Measurements from ENCODE around the gene KCNJ6. TPM values are rescaled to one million over a fixed set of nuclear protein-coding genes. Genes with fewer than 3 reads are reported as not detected.

The KCNJ6 gene
- total RNA-seq, 1 experiment from 2014 or later: not detected

DNA sequence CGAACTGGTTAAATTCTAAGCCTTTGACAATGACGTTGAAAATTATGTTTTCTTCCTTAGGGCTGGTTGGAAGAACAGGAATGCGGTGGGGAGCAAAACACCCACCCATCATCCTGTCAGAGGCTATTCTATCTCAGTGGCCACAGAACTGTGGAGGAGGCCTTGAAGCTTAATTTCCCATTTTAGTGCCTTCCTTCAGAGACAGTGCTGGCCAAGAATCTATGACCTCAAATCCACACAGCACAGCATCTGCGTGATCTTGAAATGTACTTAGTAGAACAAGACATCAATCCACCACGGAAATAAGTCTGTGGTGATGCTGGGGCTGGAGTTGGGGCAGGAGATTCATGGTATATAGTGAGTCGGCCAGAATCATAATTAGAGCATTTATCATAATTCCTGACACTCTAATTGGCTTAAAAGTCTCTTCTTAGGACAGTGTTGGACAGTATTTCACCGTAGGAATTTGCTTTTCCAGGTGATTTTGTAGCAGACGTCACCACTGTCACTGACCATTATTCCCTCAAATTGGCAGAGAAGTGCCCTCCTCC lies 113.1 kb downstream of the KCNJ6 start:
- no TSS peak for BruUV-seq (replicated peaks)
- no peak overlapping the region for H3K4me3 ChIP-seq (ENCODE audit: low read depth, low read length, poor library complexity, severe bottlenecking)
- H3K9me3 ChIP-seq (ENCODE audit: low read depth, low read length, poor library complexity, severe bottlenecking): no peaks in the 10 kb centered on the region
- peaks cover 87% of the 10 kb centered on the region for H3K27me3 ChIP-seq (replicated peaks; ENCODE audit: insufficient read depth, low read depth, low read length, poor library complexity)
- no peak overlapping the region for H3K27ac ChIP-seq (ENCODE audit: low read depth, low read length, poor library complexity, severe bottlenecking)
- ChIA-PET POLR2A (ENCODE audit: low non-redundant PET) (no interaction called here), CTCF (no interaction called here)
- no peaks in the 10 kb centered on the region for H3K36me3 ChIP-seq (ENCODE audit: insufficient read depth, low read length, poor library complexity, severe bottlenecking)
- TF ChIP-seq, protein P1, sequence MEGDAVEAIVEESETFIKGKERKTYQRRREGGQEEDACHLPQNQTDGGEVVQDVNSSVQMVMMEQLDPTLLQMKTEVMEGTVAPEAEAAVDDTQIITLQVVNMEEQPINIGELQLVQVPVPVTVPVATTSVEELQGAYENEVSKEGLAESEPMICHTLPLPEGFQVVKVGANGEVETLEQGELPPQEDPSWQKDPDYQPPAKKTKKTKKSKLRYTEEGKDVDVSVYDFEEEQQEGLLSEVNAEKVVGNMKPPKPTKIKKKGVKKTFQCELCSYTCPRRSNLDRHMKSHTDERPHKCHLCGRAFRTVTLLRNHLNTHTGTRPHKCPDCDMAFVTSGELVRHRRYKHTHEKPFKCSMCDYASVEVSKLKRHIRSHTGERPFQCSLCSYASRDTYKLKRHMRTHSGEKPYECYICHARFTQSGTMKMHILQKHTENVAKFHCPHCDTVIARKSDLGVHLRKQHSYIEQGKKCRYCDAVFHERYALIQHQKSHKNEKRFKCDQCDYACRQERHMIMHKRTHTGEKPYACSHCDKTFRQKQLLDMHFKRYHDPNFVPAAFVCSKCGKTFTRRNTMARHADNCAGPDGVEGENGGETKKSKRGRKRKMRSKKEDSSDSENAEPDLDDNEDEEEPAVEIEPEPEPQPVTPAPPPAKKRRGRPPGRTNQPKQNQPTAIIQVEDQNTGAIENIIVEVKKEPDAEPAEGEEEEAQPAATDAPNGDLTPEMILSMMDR (conservative IDR thresholded peaks at IDR 0.05; ENCODE audit: low read depth, low read length): no peak
- TF ChIP-seq EZH2 (IDR thresholded peaks at IDR 0.05; ENCODE audit: borderline replicate concordance, low read depth, low read length, poor library complexity, severe bottlenecking): no peak
- DNase-seq (ENCODE audit: low spot score): no peak
- intact Hi-C loops (cut with micrococcal nuclease; ENCODE audit: unreplicated experiment): no loop called here
- no peaks in the 10 kb centered on the region for H3K4me1 ChIP-seq (ENCODE audit: insufficient read depth, low read length, poor library complexity, severe bottlenecking)

DNA sequence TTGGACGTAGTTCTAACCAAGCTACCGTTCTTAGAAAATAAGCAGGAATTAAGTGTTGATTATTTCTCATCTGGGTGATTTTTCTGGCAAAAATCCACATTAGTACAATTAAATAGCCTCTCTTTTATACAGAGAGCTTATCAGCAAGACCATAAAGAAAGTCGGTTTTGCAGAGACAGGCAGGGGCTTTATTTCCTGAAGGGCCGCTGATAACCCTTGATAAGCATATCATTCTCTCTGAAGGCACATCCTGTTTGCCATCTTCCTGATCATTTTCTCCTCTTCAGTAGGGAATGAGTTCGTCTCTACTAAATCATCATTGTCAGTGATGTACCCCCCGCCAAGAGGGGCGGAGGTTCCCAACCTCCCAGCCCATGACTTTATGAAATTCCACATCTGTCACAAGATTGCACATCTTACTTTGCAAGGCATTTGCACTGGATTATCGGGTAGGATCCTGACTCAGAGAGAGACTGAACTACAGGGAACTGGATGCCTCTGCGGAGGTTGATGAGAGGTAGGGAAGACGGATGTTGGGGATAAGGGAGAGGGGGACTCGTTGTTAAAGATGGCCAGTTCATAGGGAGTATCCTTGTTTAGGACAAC lies 115.7 kb downstream of the KCNJ6 start:
- BruUV-seq (replicated peaks): no TSS peak
- H3K4me1 ChIP-seq (ENCODE audit: insufficient read depth, low read length, poor library complexity, severe bottlenecking): no peaks in the 10 kb centered on the region
- H3K9me3 ChIP-seq (ENCODE audit: low read depth, low read length, poor library complexity, severe bottlenecking): no peaks in the 10 kb centered on the region
- CTCF ChIA-PET: no interaction called here
- no peaks in the 10 kb centered on the region for H3K36me3 ChIP-seq (ENCODE audit: insufficient read depth, low read length, poor library complexity, severe bottlenecking)
- POLR2A ChIA-PET (ENCODE audit: low non-redundant PET): no interaction called here
- H3K27ac ChIP-seq (ENCODE audit: low read depth, low read length, poor library complexity, severe bottlenecking): no peak overlapping the region
- DNase-seq (ENCODE audit: low spot score): no peak
- TF ChIP-seq, protein P1 (conservative IDR thresholded peaks at IDR 0.05; ENCODE audit: low read depth, low read length): no peak
- TF ChIP-seq EZH2 (IDR thresholded peaks at IDR 0.05; ENCODE audit: borderline replicate concordance, low read depth, low read length, poor library complexity, severe bottlenecking): no peak
- no peak overlapping the region for H3K4me3 ChIP-seq (ENCODE audit: low read depth, low read length, poor library complexity, severe bottlenecking)
- peaks cover 78% of the 10 kb centered on the region for H3K27me3 ChIP-seq (replicated peaks; ENCODE audit: insufficient read depth, low read depth, low read length, poor library complexity)
- intact Hi-C loops (cut with micrococcal nuclease; ENCODE audit: unreplicated experiment): no loop called here

DNA sequence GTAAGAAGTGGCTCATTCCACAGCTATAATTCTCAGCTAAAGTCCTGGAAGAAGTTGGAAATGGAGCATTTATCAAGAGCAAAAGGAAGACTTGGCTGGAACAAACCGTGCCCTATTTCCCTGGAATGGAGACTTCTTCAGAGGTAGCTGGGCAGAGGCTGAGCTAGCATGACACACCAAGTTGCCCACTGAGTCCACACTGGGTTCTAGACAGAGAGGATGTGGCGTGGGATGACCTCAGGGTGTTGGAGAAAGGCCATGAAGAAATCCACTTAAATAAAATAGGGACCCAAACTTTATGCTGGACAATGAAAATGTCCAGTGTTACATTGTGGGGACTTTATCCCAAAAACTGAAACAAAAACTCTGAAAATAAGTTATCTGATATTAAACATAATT lies 116.2 kb downstream of the KCNJ6 start:
- POLR2A ChIA-PET (ENCODE audit: low non-redundant PET): no interaction called here

More for the DNA sequence above, 116.2 kb downstream of the KCNJ6 start:
- intact Hi-C loops (cut with micrococcal nuclease; ENCODE audit: unreplicated experiment): no loop called here
- BruUV-seq (replicated peaks): no TSS peak
- Histone ChIP-seq H3K4me3 (ENCODE audit: low read depth, low read length, poor library complexity, severe bottlenecking) (no peak overlapping the region), H3K9me3 (ENCODE audit: low read depth, low read length, poor library complexity, severe bottlenecking) (no peaks in the 10 kb centered on the region), H3K36me3 (ENCODE audit: insufficient read depth, low read length, poor library complexity, severe bottlenecking) (no peaks in the 10 kb centered on the region), H3K27me3 (replicated peaks; ENCODE audit: insufficient read depth, low read depth, low read length, poor library complexity) (peaks cover 75% of the 10 kb centered on the region), H3K4me1 (ENCODE audit: insufficient read depth, low read length, poor library complexity, severe bottlenecking) (no peaks in the 10 kb centered on the region), H3K27ac (ENCODE audit: low read depth, low read length, poor library complexity, severe bottlenecking) (no peak overlapping the region)
- no peak for DNase-seq (ENCODE audit: low spot score)
- TF ChIP-seq EZH2 (IDR thresholded peaks at IDR 0.05; ENCODE audit: borderline replicate concordance, low read depth, low read length, poor library complexity, severe bottlenecking): no peak
- TF ChIP-seq, protein P1 (conservative IDR thresholded peaks at IDR 0.05; ENCODE audit: low read depth, low read length): no peak
- CTCF ChIA-PET: no interaction called here

All from A673 (cell line).